Fibroblast of skin of right quadriceps (primary cell): Measurements from ENCODE around the gene SUMO2.
"Not testable (repeated sequence)": the region's sequence is repeated elsewhere in the genome, so short reads cannot be mapped to it uniquely, and the experiment has no call there.

Experiments used
- DNase-seq: peaks from one replicate; pipeline ENCODE4 v3.0.0-alpha.2; 2013

Gene SUMO2

DNA sequence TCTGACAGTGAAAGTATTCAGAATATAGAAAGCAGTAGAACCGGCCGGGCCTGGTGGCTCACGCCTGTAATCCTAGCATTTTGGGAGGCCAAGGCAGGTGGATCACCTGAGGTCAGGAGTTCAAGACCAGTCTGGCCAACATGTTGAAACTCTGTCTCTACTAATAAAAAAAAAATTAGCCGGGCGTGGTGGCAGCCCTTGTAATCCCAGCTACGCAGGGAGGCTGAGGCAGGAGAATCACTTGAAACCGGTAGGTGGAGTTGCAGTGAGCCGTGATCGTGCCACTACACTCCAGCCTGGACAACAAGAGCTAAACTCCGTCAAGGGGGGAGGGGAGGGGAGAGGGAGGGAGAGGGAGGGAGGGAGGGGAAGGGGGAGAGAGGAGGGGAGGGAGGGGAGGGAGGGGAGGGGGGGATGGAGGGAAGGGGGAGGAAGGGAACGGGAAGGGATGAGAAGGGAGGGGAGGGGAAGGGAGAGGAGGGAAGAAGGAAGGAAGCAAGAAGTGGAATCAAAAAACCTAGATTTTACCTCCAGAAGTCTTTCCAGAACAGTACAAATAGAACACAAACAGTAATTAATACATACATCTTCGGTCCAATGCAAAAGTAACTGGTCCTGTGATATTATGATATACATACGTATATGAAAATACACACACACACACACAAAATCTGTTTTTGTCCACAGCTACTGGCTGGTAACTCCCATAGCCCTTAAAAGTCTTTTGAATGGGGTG lies 40.4 kb downstream of the SUMO2 start:
- no peak for DNase-seq

DNA sequence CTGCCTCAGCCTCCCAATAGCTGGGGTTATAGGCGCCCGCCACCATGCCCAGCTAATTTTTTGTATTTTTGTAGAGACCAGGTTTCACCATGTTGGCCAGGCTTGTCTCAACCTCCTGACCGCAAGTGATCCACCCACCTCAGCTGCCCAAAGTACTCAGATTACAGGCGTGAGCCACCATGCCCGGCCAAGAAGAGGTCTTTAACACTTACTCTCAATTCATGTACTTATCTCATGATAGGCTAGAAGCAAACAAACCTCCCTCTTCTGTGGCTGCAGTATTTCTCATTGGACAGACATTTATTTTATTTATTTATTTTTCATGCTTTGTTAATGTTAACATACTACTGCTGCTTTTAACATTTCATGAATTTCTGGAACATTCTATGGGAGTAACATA lies 44.2 kb downstream of the SUMO2 start:
- no peak for DNase-seq

DNA sequence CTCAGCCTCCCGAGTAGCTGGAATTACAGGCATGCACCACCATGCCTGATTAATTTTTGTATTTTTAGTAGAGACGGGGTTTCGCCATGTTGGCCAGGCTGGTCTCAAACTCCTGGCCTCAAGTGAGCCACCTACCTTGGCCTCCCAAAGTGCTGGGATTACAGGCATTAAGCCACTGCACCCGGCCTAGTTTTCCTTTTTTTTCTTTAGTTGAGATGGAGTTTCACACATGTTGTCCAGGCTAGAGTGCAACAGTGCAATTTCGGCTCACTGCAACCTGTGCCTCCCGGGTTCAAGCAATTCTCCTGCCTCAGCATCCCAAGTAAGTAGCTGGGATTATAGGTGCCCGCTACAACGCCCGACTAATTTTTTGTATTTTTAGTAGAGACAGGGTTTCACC lies 45.0 kb downstream of the SUMO2 start:
- DNase-seq = not testable (repeated sequence)

DNA sequence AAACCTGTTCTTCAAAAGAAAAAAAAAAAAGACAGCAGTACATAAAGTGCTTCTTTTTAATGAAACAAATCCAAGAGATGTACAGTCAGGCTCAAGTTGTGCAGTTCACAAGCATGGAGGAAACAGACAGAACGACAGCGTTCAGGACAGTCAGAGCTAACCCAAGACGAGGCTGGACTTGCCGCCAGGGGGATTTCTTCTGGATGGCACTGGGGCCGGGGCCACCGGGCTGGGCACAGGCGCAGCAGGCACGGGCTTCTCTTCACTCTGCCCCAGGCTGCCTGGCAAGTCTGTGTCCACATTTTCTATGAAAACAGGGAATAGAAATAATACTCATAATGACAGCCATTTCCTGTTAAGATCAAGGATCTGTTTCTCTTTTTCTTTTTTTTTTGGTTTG lies 46.8 kb downstream of the SUMO2 start:
- DNase-seq = no peak

DNA sequence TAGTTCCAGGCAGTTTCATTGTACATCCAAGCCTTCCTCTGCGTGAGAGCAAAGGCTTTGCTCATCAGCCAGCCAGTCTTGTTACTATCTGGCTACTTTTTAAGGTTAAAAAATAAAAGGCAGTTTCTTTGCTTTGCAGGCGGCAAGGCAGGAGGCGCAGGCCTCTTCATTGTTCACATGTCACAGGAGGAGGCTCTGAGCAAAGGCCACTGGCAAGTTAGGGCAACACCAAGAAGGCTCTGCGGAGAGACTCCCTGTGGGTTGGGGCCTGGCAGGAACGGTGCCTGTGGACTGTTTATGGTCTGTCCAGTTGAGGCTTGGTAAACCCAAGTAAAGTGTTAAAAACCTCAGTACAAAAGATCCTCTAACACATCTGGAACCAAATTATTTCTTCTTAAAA lies 47.3 kb downstream of the SUMO2 start:
- DNase-seq = no peak

DNA sequence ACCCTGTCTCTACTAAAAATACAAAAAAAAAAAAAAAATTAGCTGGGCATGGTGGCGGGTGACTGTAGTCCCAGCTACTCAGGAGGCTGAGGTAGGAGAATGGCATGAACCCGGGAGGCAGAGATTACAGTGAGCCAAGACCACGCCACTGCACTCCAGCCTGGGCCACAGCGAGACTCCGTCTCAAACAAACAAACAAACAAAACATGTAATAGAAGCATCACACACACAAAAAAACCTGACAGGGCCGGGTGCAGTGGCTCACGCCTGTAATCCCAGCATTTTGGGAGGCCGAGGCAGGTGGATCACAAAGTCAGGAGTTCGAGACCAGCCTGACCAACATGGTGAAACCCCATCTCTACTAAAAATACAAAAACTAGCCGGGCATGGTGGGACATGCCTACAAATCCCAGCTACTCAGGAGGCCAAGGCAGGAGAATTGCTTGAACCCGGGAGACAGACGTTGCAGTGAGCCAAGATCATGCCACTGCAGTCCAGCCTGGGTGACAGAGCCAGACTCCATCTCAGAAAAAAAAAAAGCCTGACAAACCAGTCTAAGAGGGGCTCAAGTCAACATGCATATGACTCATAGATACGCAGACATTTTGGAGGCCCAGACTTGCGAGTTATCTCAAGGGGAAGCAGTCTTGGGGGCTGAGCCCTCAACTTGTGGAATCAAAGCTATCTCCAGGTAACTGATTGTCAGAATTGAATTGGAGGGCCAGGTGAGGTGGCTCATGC lies 49.0 kb downstream of the SUMO2 start:
- not testable (repeated sequence) for DNase-seq

DNA sequence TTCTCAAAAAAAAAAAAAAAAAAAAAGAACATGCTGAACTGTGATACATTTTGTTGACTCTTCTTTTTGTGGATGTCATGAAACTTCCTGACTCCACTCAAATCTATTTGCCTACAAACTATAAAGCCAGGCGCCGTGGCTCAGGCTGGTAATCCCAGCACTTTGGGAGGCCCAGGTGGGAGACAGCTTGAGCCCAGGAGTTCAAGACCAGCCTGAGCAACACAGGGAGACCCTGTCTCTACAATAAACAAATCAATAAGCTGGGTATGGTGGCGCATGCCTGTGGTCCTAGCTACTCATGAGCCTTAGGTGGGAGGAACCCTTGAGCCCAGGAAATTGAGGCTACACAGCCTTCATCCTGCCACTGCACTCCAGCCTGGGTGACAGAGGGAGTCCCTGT lies 49.8 kb downstream of the SUMO2 start:
- no peak for DNase-seq

DNA sequence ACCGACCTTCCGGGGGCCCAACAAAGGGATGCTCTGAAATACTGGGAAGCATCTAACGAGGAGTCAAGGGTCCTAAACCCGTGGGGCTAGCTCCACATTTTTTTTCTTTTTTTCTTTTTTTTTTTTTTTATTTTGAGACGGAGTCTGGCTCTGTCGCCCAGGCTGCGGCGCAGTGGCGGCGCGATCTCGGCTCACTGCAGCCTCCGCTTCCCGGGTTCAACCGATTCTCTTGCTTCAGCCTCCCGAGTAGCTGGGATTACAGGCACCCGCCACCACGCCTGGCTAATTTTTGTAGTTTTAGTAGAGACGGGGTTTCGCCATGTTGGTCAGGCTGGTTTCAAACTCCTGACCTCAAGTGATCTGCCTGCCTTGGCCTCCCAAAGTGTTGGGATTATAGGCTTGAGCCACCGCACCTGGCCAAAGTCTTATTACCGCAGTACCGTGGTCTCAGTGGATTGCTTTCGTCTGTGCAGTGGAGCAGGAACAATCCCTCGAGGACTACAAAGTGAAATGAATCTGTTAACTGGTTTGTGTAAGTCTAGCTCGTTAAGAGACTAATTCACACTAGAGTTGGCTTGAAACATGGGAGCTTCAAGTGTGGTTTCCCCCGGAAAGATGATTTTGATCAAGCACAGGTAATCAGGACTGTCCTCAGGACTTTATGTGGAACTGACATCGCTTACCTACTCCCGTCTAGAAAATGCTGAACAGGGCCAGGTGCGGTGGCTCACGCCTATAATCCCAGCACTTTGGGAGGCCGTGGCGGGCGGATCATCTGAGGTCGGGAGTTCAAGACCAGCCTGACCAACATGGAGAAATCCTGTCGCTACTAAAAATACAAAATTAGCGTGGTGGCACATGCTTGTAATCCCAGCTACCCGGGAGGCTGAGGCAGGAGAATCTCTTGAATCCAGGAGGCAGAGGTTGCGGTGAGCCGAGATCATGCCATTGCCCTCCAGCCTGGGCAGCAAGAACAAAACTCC lies 50.5 kb downstream of the SUMO2 start:
- not testable (repeated sequence) for DNase-seq

DNA sequence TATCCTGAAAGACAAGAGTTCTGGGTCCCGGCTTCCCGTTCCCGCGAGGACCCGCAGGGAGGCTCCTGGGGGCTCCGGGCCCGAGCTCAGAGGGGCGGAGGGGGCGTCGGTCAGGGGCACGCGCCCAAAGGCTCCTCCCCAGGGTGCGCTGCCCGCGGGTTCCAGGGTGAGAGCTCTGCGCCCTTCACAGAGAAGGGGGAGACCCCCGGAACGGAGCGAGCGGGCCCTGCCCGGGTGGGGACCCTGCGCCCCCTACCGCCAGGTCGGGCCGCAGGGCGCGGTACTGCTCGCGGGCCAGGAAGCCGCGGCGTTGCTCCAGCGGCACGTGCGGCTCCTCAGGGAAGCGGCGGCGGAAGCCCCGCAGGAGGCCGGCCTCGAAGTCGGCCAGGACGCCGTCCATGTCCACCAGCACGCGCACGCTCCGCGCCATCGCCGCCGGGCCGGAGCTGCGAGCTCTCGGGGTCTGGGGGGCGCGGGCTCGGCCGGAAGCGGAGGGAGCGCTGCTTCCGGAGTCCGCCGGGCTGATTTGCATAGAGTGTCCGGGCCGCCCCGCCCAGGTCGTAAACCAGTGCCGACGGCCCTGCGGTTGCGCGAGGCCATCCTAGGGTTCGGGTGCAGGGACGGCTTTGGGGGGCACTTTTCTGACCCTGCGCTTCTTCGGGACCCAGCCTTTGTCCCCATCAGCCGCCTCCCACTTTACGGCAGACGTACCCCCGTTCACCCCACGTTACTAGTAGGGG lies 51.3 kb downstream of the SUMO2 start, which contains the start of gene NT5C:
Gene NT5C (minus strand): TSS at position 465 of the 740 bp plus-strand sequence. CDS start 35 bp downstream, at position 430.
- peak; percentile 81 for DNase-seq

DNA sequence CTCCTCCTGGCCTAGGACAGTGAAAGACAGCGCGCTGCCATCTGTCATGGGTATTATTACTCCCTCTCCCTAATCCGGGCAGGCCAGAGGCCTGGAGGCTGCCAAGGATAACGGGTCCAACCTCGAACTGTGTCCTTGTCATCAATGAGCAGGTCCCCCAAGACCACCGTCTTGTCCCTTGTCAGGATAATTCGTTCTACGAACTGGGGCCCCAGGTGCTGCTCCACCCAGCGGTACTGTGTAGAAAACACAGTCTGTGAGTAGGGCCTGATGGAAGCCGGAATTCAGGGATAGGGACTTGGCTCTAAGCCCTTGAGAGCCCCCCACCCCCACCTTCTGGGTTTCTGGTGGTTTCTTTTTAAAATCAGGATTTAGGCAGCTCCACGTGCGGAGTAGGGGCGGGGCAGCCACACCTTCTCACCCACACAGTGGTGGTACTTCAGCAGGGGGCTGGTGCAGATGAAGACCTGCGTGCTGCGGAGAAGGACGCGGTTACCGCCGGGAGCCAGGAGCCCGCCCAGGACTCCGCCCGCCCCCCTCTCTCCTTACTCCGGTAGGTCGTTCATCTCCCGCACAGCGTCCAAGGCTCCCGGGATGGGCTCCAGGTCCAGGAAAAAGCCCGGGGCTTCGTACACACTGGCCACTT lies 52.0 kb downstream of the SUMO2 start:
- peak; percentile 72 for DNase-seq

DNA sequence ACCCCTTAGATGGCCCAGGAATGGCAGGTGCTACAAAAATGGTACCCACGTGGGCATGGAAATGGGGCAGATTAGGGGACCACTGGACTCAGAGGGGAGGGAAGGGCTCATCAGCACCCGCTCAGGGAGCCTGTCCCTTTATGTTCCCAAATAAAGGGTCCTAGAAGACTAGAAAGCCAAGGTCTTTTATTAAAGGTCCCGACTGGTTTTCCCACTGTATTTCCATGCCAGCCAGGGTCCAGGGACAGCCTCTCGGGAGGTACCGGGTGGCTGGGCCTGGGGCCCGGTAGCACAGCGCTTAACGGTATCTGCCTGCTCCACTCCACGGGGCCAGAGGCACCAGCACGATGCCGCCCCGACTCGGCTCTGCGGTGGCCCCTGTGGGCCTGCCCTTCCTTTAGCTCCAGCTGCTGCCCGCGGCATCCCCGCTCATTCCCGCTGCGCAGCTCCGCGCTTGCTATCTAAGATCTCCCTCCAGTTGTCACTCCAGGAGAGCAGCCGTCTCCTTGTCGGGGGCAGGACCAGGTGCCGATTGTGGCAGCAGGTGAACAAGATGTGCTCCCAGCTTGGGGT lies 52.6 kb downstream of the SUMO2 start:
- no peak for DNase-seq

DNA sequence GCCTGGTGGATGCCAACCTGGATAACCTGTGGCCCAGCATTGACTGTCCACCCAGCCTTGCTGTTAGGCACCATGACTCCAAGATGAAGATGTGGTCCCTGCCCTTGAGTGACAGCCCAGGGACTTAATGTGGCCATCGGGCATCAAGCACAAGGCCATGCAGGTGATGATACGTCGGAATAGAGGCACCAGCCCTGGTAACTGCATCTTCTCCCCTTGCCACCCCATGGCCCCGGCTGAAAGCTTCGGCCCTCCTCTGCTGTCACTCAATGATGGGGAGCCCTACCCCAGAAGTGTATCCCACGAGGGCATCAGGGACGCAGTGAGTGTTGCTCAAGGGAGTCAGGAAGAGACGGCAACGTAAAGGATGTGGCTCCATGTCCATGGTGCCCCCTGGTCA lies 53.2 kb downstream of the SUMO2 start:
- DNase-seq = no peak

DNA sequence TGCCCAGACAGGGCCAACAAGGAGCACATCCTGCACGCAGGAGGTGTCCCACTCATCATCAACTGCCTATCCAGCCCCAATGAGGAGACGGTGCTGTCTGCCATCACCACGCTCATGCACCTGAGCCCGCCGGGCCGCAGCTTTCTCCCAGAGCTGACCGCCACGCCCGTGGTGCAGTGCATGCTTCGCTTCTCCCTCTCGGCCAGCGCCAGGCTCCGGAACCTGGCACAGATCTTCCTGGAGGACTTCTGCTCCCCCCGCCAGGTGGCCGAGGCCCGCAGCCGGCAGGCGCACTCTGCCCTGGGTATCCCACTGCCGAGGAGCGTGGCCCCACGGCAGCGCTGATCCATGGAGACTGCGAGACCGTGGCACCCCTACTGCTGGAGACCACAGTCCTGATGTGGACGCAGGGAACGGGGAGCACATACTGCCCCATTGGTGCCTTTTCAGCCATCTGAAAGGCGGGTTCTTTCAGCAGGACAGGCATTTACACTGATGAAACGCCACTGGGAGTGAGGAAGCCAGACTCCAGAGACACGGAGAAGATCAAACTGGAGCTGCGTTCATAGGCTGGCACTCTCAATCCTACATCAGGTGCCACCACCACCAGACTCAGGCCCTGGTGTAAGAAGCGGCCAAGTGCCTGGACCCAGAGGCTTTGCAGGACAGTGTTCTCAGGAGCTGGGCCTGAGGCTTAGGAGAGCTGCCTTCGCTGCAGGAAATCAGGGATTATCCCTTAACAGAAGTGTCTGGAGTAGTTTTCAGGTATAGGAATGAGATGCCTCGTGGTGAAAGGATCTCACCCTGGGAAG lies 53.9 kb downstream of the SUMO2 start:
- DNase-seq = no peak

DNA sequence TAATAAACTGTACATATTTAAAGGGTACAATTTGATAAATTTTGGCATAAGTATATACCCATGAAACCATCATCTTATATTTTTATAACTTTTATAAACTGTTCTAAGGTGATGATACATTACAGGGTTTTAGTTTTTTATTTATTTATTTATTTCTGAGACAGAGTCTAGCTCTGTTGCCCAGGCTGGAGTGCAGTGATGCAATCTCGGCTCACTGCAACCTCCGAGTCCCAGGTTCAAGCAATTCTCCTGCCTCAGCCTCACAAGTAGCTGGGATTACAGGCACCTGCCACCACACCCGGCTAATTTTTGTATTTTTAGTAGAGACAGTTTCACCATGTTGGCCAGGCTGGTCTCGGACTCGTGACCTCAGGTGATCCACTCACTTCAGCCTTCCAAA lies 54.8 kb downstream of the SUMO2 start:
- DNase-seq = not testable (repeated sequence)

DNA sequence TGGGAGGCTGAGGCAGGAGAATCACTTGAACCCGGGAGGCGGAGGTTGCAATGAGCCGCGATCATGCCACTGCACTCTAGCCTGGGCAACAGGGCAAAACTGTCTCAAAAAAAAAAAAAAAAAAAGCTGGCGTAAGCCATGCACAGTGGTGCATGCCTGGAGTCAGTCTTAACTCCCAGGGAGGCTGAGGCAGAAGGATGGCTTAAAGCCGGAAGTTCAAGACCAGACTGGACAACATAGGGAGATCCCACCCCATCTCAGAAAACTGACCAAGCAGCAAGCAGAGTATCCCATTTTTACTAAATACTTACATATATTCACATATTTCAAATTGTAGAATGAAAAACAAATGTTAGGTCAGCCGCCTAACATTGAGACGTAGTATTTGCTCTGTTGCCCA lies 55.8 kb downstream of the SUMO2 start:
- no peak for DNase-seq

DNA sequence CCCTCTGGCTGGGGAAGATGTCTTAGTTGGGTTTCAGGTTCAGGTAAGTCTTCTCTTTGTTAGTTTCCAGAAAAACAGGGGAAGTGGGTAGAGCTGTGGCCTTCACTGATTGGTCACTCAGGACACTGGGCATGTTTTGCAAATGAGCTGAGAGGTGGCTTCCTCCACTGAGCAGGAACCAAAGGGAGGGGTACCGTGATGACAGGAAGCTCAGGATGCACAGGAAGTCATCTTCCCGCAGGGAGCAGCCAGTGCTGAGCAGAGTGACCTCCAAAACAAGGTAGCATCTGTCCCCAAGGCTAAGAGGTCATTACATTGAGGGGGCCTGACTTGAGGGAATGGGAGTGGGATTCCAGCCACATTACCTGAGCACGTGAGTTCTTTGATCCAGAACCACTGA lies 56.8 kb downstream of the SUMO2 start:
- no peak for DNase-seq

DNA sequence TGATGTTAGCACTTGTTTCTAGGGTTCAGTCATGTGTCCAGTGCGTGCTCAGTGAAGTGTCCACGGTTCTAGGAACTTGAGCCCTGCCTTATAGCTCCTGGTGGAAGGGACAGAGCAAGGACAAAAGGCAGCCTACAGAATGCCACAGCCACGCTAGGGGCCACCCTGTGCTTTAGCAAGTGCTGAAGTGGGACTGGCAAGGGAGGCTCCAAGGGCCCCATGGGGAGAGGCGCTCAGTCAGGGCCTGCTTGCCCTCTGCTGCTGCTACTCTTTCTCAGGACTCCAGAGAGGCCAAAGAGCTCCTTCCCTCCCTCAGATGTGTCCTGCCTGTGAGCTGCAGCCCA lies 58.0 kb downstream of the SUMO2 start:
- no peak for DNase-seq

DNA sequence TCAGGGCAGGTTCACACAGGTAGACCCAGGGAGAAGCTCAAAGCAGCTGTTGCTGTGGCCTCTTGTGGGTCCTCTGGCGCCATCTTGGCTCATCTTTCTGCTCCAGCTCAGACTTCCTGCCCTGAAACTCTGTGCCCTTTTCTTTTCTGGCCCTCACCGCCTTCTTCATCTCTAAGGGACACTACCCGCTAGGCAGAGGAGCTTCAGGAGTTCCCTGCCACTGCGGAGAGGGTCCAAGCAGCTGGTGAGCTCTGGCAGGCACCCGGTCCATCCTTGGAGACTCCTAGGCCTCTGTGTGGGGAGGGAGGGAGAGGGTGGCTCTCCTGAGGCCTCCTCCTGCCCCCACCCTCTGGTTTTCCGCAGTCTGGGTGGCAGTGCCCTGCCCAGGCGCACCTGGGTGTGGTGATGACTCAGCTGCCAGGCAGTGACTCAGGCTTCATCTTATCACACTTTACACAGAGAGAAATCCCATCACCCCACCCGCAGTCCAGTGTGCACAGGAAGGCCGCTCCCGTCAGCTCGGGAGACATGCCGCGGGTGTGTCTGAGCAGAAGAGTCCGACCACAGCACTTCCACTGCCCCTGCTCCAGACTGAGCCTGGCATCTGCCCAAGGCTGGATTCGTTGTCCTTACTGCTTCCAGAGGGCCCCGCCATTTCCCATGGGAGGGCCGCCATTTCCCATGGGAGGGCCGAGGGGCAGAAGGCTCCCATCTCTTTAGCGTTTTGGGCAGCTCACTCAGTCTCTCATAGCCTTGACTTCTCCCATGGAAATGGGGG lies 58.5 kb downstream of the SUMO2 start:
- DNase-seq = peak; percentile 22

DNA sequence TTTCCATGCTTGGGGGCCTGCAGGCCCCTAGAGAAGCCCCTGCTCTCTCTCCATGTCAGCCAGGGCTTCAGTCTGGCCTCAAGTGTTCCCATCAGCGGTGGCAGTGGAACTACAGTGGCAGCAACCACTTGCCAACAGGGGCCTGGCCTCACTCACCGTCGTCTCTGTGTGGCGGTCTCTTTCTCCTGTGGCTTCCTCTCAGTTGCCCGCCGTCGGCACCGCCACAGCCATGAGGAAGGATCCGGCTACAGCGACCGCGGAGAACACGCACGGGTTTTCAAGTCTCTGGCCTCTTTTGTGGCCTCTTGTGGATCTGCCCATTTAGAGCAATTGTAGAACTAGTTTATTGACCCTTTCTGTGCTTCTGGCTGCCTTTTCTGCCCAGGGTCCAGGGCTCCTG lies 64.5 kb downstream of the SUMO2 start:
- no peak for DNase-seq

DNA sequence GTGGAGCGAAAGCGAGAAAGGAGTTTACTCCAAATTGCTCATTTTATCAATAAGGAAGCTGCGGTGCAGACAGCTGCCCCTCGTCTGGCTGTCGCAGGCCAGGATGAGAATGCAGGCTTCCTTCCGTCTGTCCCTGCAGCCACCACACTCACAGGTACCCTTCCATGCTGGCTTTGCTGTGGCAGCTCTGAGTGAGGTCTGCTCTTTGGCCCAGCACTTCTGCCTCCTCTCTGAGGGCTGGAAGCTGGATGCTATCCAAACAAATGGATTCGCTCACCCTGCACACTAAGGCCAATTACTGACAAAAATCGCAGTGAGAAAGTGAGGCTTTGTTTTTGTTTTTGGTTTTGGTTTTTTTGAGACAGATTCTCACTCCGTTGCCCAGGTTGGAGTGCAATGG lies 66.0 kb downstream of the SUMO2 start:
- DNase-seq = no peak
